Neural cell (in vitro differentiated cells): Measurements from ENCODE around the gene ARHGAP9. TPM values are rescaled to one million over a fixed set of nuclear protein-coding genes. Genes with fewer than 3 reads are reported as not detected.

Experiments used
- H2AFZ ChIP-seq: fragments of 200-600, 300-800 bp; sonication (generic), shearing (Covaris generic); 2 replicates; pipeline ENCODE4 v1.6.0; 2014; ENCODE audit warnings: low read depth, mild to moderate bottlenecking, antibody characterized with exemption, low read length, moderate library complexity
- H3F3A ChIP-seq: fragments of 200-600 bp; shearing (Covaris generic); 2 replicates; pipeline ENCODE4 v1.6.1; 2016; ENCODE audit warnings: mild to moderate bottlenecking, moderate library complexity, mixed read lengths, antibody characterized with exemption, low read length; ENCODE audit not compliant: insufficient read depth, poor library complexity, severe bottlenecking
- H3K27ac ChIP-seq: fragments of 200-600, 300-800 bp; sonication (generic), shearing (Covaris generic); 2 replicates; pipeline ENCODE4 v1.5.1; 2014; ENCODE audit warnings: mild to moderate bottlenecking, low read length, moderate library complexity
- H3K27me3 ChIP-seq: fragments of 300-800, 200-600 bp; sonication (generic), shearing (Covaris generic); 2 replicates; pipeline ENCODE4 v1.6.0; 2014; ENCODE audit warnings: mild to moderate bottlenecking, low read depth, low read length, moderate library complexity; ENCODE audit not compliant: insufficient read depth
- H3K36me3 ChIP-seq: fragments of 300-800, 200-600 bp; sonication (generic), shearing (Covaris generic); 2 replicates; pipeline ENCODE4 v1.5.1; 2014; ENCODE audit warnings: mild to moderate bottlenecking, antibody characterized with exemption, low read length, moderate library complexity; ENCODE audit not compliant: insufficient read depth
- H3K4me2 ChIP-seq: fragments of 300-800, 200-600 bp; sonication (generic), shearing (Covaris generic); 2 replicates; pipeline ENCODE4 v1.6.0; 2014; ENCODE audit warnings: mild to moderate bottlenecking, low read length
- H3K4me3 ChIP-seq: fragments of 300-800, 200-600 bp; sonication (generic), shearing (Covaris generic); 2 replicates; pipeline ENCODE4 v1.5.1; 2014; ENCODE audit warnings: mild to moderate bottlenecking, low read length, moderate library complexity
- H3K79me2 ChIP-seq: fragments of 200-600 bp; shearing (Covaris generic); replicated peaks from 2 replicates; pipeline ENCODE4 v1.6.0; 2014; ENCODE audit warnings: mild to moderate bottlenecking, low read length, moderate library complexity; ENCODE audit not compliant: insufficient read depth
- H3K9ac ChIP-seq: fragments of 300-800, 200-600 bp; sonication (generic), shearing (Covaris generic); 2 replicates; pipeline ENCODE4 v1.6.1; 2016; ENCODE audit warnings: mild to moderate bottlenecking, low read length, mixed read lengths
- H3K9me2 ChIP-seq: fragments of 200-600 bp; shearing (Covaris generic); 2 replicates; pipeline ENCODE4 v1.6.1; 2016; ENCODE audit warnings: mild to moderate bottlenecking, low read length, mixed read lengths; ENCODE audit not compliant: insufficient read depth
- H3K9me3 ChIP-seq: fragments of 200-600, 300-800 bp; sonication (generic), shearing (Covaris generic); 2 replicates; pipeline ENCODE4 v1.6.1; 2016; ENCODE audit warnings: mild to moderate bottlenecking, mixed run types, low read length, moderate library complexity, mixed read lengths
- H4K20me1 ChIP-seq: fragments of 200-600 bp; shearing (Covaris generic); 2 replicates; pipeline ENCODE4 v1.6.1; 2016; ENCODE audit warnings: mild to moderate bottlenecking, mixed run types; ENCODE audit not compliant: insufficient read depth
- EP300 ChIP-seq: fragments of 450-650 bp; conservative IDR thresholded peaks from 2 replicates; pipeline ENCODE4 v1.6.1; 2014; ENCODE audit warnings: antibody characterized with exemption, mild to moderate bottlenecking, moderate library complexity; ENCODE audit not compliant: poor library complexity, severe bottlenecking
- EZH2 ChIP-seq: fragments of 200-600, 300-800 bp; shearing (Covaris generic), sonication (generic); IDR thresholded peaks from 2 replicates; pipeline ENCODE4 v1.6.1; 2014; ENCODE audit warnings: antibody characterized with exemption, low read length, borderline replicate concordance, mild to moderate bottlenecking; ENCODE audit not compliant: insufficient read depth, poor library complexity, severe bottlenecking
- MXI1 ChIP-seq: fragments of 450-650 bp; conservative IDR thresholded peaks from 2 replicates; pipeline ENCODE4 v1.6.1; 2014; ENCODE audit warnings: antibody characterized with exemption, mild to moderate bottlenecking; ENCODE audit not compliant: poor library complexity, severe bottlenecking
- POLR2AphosphoS5 ChIP-seq: IDR thresholded peaks from 2 replicates; pipeline ENCODE4 v1.6.1; 2012
- RAD21 ChIP-seq: fragments of 450-650 bp; conservative IDR thresholded peaks from 2 replicates; pipeline ENCODE4 v1.6.1; 2014; ENCODE audit warnings: antibody characterized with exemption, mild to moderate bottlenecking, moderate library complexity
- SMC3 ChIP-seq: fragments of 450-650 bp; conservative IDR thresholded peaks from 2 replicates; pipeline ENCODE4 v1.6.1; 2014; ENCODE audit warnings: antibody characterized with exemption, mild to moderate bottlenecking, moderate library complexity; ENCODE audit not compliant: poor library complexity
- TAF1 ChIP-seq: IDR thresholded peaks from 2 replicates; pipeline ENCODE4 v1.6.1; 2012; ENCODE audit warnings: low read depth
- polyA plus RNA-seq: library from polyadenylated mRNA; depleted of rRNA; stranded (reverse); fragments of >200 nt; gene quantifications from 2 replicates; pipeline ENCODE4 v1.2.3, GENCODE V29; 2014
- TF ChIP-seq, protein P1 (sequence below): fragments of 450-650 bp; IDR thresholded peaks from 2 replicates; pipeline ENCODE4 v1.5.1; 2014; ENCODE audit warnings: antibody characterized with exemption, mild to moderate bottlenecking, moderate library complexity; ENCODE audit not compliant: poor library complexity, severe bottlenecking
- TF ChIP-seq, protein P2 (sequence below): IDR thresholded peaks from 2 replicates; pipeline ENCODE4 v1.6.1; 2012; ENCODE audit warnings: borderline replicate concordance

The ARHGAP9 gene
- polyA plus RNA-seq, 1 donor from 2014 or later: not detected

DNA sequence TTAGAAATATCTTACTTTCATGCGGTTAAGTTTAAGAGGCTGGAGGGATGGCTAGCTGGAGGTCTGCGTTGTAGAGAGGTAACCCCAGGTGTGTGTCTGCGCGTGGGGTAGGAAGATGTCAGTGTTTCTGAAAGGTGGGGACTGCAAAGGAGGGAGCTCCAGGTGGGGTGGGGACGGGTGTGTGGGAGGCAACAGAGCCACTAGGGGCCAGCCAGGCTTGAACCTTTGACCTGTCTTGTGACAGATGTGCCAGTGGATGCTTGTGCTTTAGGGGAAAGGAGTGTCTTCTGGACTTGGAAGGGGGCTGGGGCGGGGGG lies 19.2 kb downstream of the ARHGAP9 start:
- TF ChIP-seq, protein P1, sequence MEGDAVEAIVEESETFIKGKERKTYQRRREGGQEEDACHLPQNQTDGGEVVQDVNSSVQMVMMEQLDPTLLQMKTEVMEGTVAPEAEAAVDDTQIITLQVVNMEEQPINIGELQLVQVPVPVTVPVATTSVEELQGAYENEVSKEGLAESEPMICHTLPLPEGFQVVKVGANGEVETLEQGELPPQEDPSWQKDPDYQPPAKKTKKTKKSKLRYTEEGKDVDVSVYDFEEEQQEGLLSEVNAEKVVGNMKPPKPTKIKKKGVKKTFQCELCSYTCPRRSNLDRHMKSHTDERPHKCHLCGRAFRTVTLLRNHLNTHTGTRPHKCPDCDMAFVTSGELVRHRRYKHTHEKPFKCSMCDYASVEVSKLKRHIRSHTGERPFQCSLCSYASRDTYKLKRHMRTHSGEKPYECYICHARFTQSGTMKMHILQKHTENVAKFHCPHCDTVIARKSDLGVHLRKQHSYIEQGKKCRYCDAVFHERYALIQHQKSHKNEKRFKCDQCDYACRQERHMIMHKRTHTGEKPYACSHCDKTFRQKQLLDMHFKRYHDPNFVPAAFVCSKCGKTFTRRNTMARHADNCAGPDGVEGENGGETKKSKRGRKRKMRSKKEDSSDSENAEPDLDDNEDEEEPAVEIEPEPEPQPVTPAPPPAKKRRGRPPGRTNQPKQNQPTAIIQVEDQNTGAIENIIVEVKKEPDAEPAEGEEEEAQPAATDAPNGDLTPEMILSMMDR: no peak
- no peak for TF ChIP-seq POLR2AphosphoS5
- no peak for TF ChIP-seq TAF1
- no peak for TF ChIP-seq SMC3
- no peak for TF ChIP-seq EZH2
- no peak for TF ChIP-seq MXI1
- no peak for TF ChIP-seq EP300
- Histone ChIP-seq H3K4me3 (peak overlapping the region; percentile 67), H3K9ac (no peak overlapping the region), H3K79me2 (no peaks in the 10 kb centered on the region), H2AFZ (no peak overlapping the region), H3K36me3 (no peaks in the 10 kb centered on the region), H3K27ac (no peak overlapping the region), H3K9me3 (no peaks in the 10 kb centered on the region), H3K27me3 (peaks cover 39% of the 10 kb centered on the region), H4K20me1 (no peaks in the 10 kb centered on the region), H3F3A (no peaks in the 10 kb centered on the region), H3K9me2 (no peaks in the 10 kb centered on the region), H3K4me2 (no peak overlapping the region)

- TF ChIP-seq POLR2AphosphoS5: no peak
- TF ChIP-seq EP300: no peak
- no peak for TF ChIP-seq RAD21
- TF ChIP-seq, protein P1: no peak
- TF ChIP-seq SMC3: no peak
- no peak for TF ChIP-seq TAF1
- TF ChIP-seq, protein P2, sequence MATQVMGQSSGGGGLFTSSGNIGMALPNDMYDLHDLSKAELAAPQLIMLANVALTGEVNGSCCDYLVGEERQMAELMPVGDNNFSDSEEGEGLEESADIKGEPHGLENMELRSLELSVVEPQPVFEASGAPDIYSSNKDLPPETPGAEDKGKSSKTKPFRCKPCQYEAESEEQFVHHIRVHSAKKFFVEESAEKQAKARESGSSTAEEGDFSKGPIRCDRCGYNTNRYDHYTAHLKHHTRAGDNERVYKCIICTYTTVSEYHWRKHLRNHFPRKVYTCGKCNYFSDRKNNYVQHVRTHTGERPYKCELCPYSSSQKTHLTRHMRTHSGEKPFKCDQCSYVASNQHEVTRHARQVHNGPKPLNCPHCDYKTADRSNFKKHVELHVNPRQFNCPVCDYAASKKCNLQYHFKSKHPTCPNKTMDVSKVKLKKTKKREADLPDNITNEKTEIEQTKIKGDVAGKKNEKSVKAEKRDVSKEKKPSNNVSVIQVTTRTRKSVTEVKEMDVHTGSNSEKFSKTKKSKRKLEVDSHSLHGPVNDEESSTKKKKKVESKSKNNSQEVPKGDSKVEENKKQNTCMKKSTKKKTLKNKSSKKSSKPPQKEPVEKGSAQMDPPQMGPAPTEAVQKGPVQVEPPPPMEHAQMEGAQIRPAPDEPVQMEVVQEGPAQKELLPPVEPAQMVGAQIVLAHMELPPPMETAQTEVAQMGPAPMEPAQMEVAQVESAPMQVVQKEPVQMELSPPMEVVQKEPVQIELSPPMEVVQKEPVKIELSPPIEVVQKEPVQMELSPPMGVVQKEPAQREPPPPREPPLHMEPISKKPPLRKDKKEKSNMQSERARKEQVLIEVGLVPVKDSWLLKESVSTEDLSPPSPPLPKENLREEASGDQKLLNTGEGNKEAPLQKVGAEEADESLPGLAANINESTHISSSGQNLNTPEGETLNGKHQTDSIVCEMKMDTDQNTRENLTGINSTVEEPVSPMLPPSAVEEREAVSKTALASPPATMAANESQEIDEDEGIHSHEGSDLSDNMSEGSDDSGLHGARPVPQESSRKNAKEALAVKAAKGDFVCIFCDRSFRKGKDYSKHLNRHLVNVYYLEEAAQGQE: no peak
- TF ChIP-seq EZH2: no peak
- TF ChIP-seq MXI1: no peak
- Histone ChIP-seq H3K9ac (peak within 1 kb of the TSS; percentile 25), H3K4me2 (peak within 1 kb of the TSS; percentile 90), H3K4me3 (peak within 1 kb of the TSS; percentile 67), H3K36me3 (no peaks in the 10 kb centered on the region), H3F3A (no peaks in the 10 kb centered on the region), H3K9me3 (no peaks in the 10 kb centered on the region), H2AFZ (no peak within 1 kb of the TSS), H3K27me3 (peaks cover 39% of the 10 kb centered on the region), H3K27ac (no peak within 1 kb of the TSS), H4K20me1 (no peaks in the 10 kb centered on the region), H3K9me2 (no peaks in the 10 kb centered on the region), H3K79me2 (no peaks in the 10 kb centered on the region)
These were observed 19.8 kb downstream of the ARHGAP9 start, which contains the start of gene GLI1 for GRCh38 chr12:57459750-57460467. TSS of gene GLI1 (plus strand) at chr12:57459785. CDS start at chr12:57463692, 3,907 bp downstream.
